ENCODE data around the gene PI16. TPM values are rescaled to one million over a fixed set of nuclear protein-coding genes. Genes with fewer than 3 reads are reported as not detected.

PI16 gene, protein sequence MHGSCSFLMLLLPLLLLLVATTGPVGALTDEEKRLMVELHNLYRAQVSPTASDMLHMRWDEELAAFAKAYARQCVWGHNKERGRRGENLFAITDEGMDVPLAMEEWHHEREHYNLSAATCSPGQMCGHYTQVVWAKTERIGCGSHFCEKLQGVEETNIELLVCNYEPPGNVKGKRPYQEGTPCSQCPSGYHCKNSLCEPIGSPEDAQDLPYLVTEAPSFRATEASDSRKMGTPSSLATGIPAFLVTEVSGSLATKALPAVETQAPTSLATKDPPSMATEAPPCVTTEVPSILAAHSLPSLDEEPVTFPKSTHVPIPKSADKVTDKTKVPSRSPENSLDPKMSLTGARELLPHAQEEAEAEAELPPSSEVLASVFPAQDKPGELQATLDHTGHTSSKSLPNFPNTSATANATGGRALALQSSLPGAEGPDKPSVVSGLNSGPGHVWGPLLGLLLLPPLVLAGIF
- total RNA-seq (10 to 100 TPM in 3 of 4 donors, 1 to 10 TPM in 1; 2.9 to 50.7 (median 15.4) TPM), polyA plus RNA-seq (1 to 10 TPM in 2 of 3 donors, under 1 TPM in 1; 0.85 to 1.8 (median 1.2) TPM)

DNA sequence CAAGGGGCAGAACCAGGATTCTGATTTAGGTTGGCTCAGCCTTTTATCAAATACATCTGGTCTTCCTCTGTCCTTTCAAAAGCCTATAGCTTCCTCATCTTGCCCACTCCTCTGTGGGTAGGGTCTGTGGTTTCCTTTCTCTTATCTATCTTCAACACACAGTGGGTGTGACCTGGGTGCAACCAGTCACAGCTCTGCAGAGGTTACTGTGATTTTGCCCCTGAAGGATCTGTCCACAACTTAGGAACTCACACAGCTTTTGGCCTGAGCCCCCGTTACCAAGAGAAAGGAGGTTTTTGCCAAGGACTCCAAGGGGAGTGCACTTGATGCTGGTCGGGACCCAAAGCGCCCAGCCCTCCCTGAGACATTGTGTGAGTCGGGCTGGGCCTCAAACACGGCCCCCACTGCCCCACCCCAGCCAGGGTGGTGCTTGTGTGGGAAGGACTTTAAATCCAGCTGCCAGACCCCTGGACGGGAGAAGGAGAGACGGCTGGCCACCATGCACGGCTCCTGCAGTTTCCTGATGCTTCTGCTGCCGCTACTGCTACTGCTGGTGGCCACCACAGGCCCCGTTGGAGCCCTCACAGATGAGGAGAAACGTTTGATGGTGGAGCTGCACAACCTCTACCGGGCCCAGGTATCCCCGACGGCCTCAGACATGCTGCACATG, at the start of gene PI16:
PI16 (plus strand) TSS at position 477 of the 670 bp plus-strand sequence; CDS start at position 500, 23 bp downstream.
- Histone ChIP-seq H3K27me3 (no peaks in the 10 kb centered on the region), H3K27ac (no peak within 1 kb of the TSS), H3K4me3 (peak within 1 kb of the TSS in 1 of 4 donors; percentile 1), H3K4me1 (no peaks in the 10 kb centered on the region), H3K36me3 (no peaks in the 10 kb centered on the region), H3K9me3 (no peaks in the 10 kb centered on the region)
- TF ChIP-seq POLR2AphosphoS5 (IDR thresholded peaks at IDR 0.05) (no peak), EP300 (IDR thresholded peaks at IDR 0.05) (no peak), POLR2A (IDR thresholded peaks at IDR 0.05) (no peak)
- TF ChIP-seq, protein P1, sequence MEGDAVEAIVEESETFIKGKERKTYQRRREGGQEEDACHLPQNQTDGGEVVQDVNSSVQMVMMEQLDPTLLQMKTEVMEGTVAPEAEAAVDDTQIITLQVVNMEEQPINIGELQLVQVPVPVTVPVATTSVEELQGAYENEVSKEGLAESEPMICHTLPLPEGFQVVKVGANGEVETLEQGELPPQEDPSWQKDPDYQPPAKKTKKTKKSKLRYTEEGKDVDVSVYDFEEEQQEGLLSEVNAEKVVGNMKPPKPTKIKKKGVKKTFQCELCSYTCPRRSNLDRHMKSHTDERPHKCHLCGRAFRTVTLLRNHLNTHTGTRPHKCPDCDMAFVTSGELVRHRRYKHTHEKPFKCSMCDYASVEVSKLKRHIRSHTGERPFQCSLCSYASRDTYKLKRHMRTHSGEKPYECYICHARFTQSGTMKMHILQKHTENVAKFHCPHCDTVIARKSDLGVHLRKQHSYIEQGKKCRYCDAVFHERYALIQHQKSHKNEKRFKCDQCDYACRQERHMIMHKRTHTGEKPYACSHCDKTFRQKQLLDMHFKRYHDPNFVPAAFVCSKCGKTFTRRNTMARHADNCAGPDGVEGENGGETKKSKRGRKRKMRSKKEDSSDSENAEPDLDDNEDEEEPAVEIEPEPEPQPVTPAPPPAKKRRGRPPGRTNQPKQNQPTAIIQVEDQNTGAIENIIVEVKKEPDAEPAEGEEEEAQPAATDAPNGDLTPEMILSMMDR (IDR thresholded peaks at IDR 0.05) = no peak
- DNase-seq = no peak
- intact Hi-C loops (cut with DNase I) = no loop called here
- WGBS, 2 donors = 59 to 86% methylated on average over 14 of the region's 14 CpGs

DNA sequence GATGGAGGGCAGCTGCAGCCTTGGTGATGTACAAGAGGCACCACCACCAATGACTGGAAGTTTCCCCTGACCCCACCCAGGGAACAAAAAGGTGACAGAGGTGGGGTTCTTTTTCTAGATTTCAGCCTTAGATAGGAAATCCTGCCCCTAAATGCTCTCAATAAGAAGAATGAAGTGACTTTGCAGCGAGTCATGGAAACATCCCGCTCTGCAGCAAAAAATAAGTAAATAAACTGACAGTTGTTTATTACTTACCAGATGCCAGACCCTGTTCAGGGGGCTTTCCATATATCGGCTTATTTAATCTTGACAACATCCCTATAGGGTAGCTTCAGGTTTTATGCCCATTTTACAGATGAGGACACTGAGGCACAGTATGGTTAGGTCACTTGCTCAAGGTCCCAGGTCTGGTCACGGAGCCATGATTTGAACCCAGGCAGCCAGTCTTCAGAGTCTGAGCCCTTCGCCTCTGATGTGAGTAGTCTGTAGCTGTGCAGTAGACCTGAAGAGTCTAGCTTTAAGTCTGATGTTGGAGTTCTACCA, 49.6 kb upstream of the PI16 start:
- no peaks in the 10 kb centered on the region for H3K9me3 ChIP-seq
- TF ChIP-seq POLR2A (IDR thresholded peaks at IDR 0.05) (no peak), POLR2AphosphoS5 (IDR thresholded peaks at IDR 0.05) (no peak), EP300 (IDR thresholded peaks at IDR 0.05) (no peak)
- TF ChIP-seq, protein P1 (IDR thresholded peaks at IDR 0.05) = no peak
- peaks cover 9 to 55% (median 26%) of the 10 kb centered on the region in 4 donors for H3K36me3 ChIP-seq
- intact Hi-C loops (cut with DNase I) = loop anchor here (5.0 kb wide), 1 partner anchor 77 kb away; no protein-coding TSS in a partner anchor
- peak overlapping the region in 1 of 4 donors; percentile 72 for H3K27ac ChIP-seq
- H3K4me1 ChIP-seq = peaks cover 0 to 42% (median 33%) of the 10 kb centered on the region in 4 donors
- H3K4me3 ChIP-seq = no peak overlapping the region
- 87 to 95% methylated on average over 5 of the region's 5 CpGs for whole genome bisulfite sequencing, 2 donors
- no peak for DNase-seq
- H3K27me3 ChIP-seq = no peaks in the 10 kb centered on the region

DNA sequence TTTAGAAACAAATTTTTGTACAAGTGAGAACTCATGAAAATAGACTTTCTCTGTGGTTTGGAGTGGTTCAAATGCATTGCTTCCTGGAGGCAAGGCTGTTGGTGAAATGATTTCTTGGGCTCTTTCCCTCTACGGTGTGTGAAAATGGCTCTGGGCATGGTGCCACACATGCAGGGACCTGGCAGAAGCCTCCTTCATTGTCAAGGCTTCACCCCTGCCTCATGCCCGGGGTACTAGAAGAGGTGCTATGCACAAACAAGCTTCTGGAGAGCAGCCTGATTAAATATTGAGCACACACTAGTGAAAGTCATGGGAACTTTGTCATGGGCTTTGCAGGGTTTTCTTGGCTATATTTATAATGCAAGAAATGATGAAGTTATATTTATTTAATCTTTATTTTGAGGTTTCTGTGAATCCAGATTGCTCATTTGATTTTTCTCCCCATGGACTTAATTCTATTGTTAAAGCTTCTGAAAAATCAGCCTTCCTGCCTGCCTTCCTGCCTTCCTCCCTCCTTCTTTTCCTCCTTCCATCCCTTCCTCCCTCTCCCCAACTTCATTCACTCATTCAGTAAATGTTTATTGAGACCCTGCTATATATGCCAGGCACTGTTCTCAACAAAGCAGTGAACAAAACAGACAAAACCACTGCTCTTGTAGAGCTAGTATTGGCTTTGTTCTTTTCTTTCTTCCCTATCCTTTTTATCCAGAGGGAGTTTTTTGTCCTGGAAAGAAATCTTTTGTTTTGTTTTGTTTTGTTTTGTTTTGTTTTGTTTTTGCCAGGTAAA, 47.8 kb upstream of the PI16 start:
- 5 to 37% methylated on average over 2 of the region's 2 CpGs for WGBS, 2 donors
- peaks cover 9 to 41% (median 14%) of the 10 kb centered on the region in 4 donors for H3K36me3 ChIP-seq

More for the DNA sequence above, 47.8 kb upstream of the PI16 start:
- H3K27ac ChIP-seq = peak overlapping the region; percentile 62 to 72 (median 66)
- DNase-seq = no peak
- no peaks in the 10 kb centered on the region for H3K27me3 ChIP-seq
- H3K4me1 ChIP-seq = peaks cover 0 to 42% (median 33%) of the 10 kb centered on the region in 4 donors
- H3K9me3 ChIP-seq = no peaks in the 10 kb centered on the region
- TF ChIP-seq EP300 (IDR thresholded peaks at IDR 0.05) (no peak), POLR2AphosphoS5 (IDR thresholded peaks at IDR 0.05) (no peak), POLR2A (IDR thresholded peaks at IDR 0.05) (no peak)
- TF ChIP-seq, protein P1 (IDR thresholded peaks at IDR 0.05) = no peak
- H3K4me3 ChIP-seq = no peak overlapping the region
- intact Hi-C loops (cut with DNase I) = loop anchor here (5.0 kb wide), 1 partner anchor 76 kb away; no protein-coding TSS in a partner anchor

Data from sigmoid colon (tissue), 7 donors.